ENCODE measurements around the gene IGSF8. TPM values are rescaled to one million over a fixed set of nuclear protein-coding genes. Genes with fewer than 3 reads are reported as not detected.

The IGSF8 gene
- 37.5 TPM for total RNA-seq

GRCh38 chr1:160097911-160098851 lies at the start of gene IGSF8:
IGSF8 (minus strand) TSS chr1:160098619; CDS start chr1:160098472, 147 bp downstream.

GRCh38 chr1:160115545-160116282 lies 17.3 kb upstream of the IGSF8 start, which contains the start of gene ATP1A2:
ATP1A2 (plus strand) TSS chr1:160115759; CDS start chr1:160115862, 103 bp downstream.

GRCh38 chr1:160081261-160081936 lies 17.0 kb downstream of the IGSF8 start, which contains the start of gene KCNJ9:
KCNJ9 (plus strand) TSS chr1:160081538; CDS start chr1:160084031, 2,493 bp downstream.

GRCh38 chr1:160069460-160070231 lies 28.8 kb downstream of the IGSF8 start, which contains the start of gene KCNJ10:
KCNJ10 (minus strand) TSS chr1:160070160; CDS start chr1:160042532, 27,628 bp downstream.

Other genes with a start within 250 kb of the IGSF8 start
- gene VSIG8, start 236.0 kb downstream of the IGSF8 start, total RNA-seq: not detected
- not detected for gene CFAP45, start 198.5 kb downstream of the IGSF8 start, total RNA-seq
- gene TAGLN2, start 173.1 kb downstream of the IGSF8 start, total RNA-seq: 113 TPM
- 63.3 TPM for gene IGSF9, start 153.0 kb downstream of the IGSF8 start, total RNA-seq
- not detected for gene SLAMF9, start 144.4 kb downstream of the IGSF8 start, total RNA-seq
- 11.6 TPM for gene PIGM, start 66.6 kb downstream of the IGSF8 start, total RNA-seq
- gene KCNJ10, start 28.5 kb downstream of the IGSF8 start, total RNA-seq: 7.6 TPM
- 4.1 TPM for gene KCNJ9, start 17.1 kb downstream of the IGSF8 start, total RNA-seq
- gene ATP1A2, start 17.1 kb upstream of the IGSF8 start, total RNA-seq: 50.0 TPM
- gene ATP1A4, start 53.0 kb upstream of the IGSF8 start, total RNA-seq: 0.60 TPM
- gene CASQ1, start 92.0 kb upstream of the IGSF8 start, total RNA-seq: 35.8 TPM
- 215 TPM for gene PEA15, start 106.8 kb upstream of the IGSF8 start, total RNA-seq
- 186 TPM for gene DCAF8, start 163.9 kb upstream of the IGSF8 start, total RNA-seq
- gene PEX19, start 186.5 kb upstream of the IGSF8 start, total RNA-seq: 99.8 TPM
- 156 TPM for gene COPA, start 244.6 kb upstream of the IGSF8 start, total RNA-seq
- gene NCSTN, start 244.8 kb upstream of the IGSF8 start, total RNA-seq: 81.4 TPM